Lung (tissue), 12 donors: ENCODE results near the gene PHAX. TPM values are rescaled to one million over a fixed set of nuclear protein-coding genes. Genes with fewer than 3 reads are reported as not detected.

Source experiments
- ATAC-seq: fragments of 200-7000 bp; cut with Tn5 transposase; one replicate; pipeline ENCODE4 v1.9.1; 2020; ENCODE audit warnings: moderate number of reproducible peaks; ENCODE audit not compliant: insufficient read depth, low FRiP score
- DNase-seq, 3 donors: peaks; one replicate each; pipeline ENCODE4 v3.0.0-alpha.2; 2013 to 2017
- H3K27ac ChIP-seq, 2 donors: one replicate each; pipeline ENCODE4 v1.5.1; 2013; ENCODE audit warnings: mild to moderate bottlenecking in 2 of 2, moderate library complexity in 2 of 2, control low read depth in 1 of 2, inconsistent platforms in 1 of 2, low read depth in 1 of 2, low read length in 1 of 2
- H3K27me3 ChIP-seq, 3 donors: one replicate each; pipeline ENCODE4 v1.5.1; 2013; ENCODE audit warnings: low read length in 2 of 3; ENCODE audit not compliant: control insufficient read depth in 3 of 3, insufficient read depth in 3 of 3
- H3K36me3 ChIP-seq, 4 donors: one replicate each; pipeline ENCODE4 v1.5.1; 2013; ENCODE audit warnings: low read length in 4 of 4, mild to moderate bottlenecking in 1 of 4, moderate library complexity in 1 of 4; ENCODE audit not compliant: control insufficient read depth in 4 of 4, insufficient read depth in 4 of 4
- H3K4me1 ChIP-seq, 5 donors: one replicate each; pipeline ENCODE4 v1.5.1; 2013; ENCODE audit warnings: low read length in 5 of 5, mild to moderate bottlenecking in 2 of 5, moderate library complexity in 1 of 5; ENCODE audit not compliant: control insufficient read depth in 5 of 5, insufficient read depth in 5 of 5
- H3K4me3 ChIP-seq: one replicate; pipeline ENCODE4 v1.5.1; 2013; ENCODE audit warnings: mild to moderate bottlenecking, control low read depth, moderate library complexity
- H3K9ac ChIP-seq, 2 donors: one replicate each; pipeline ENCODE4 v1.5.1; 2013; ENCODE audit warnings: low read length in 2 of 2, control low read depth in 1 of 2; ENCODE audit not compliant: insufficient read depth in 1 of 2
- H3K9me3 ChIP-seq, 4 donors: one replicate each; pipeline ENCODE4 v1.5.1; 2013; ENCODE audit warnings: low read length in 3 of 4, mild to moderate bottlenecking in 1 of 4, moderate library complexity in 1 of 4; ENCODE audit not compliant: control insufficient read depth in 4 of 4, insufficient read depth in 3 of 4
- WGBS, 2 donors: extraction: QIAGEN DNeasy Blood & Tissue Kit; methylation state at CpG; one replicate each; pipeline ENCODE4 v1.1.7; 2013; 5-methylcytosine and 5-hydroxymethylcytosine counted together
- polyA plus RNA-seq, 2 donors: library from polyadenylated mRNA; stranded (reverse); fragments of 200-250 nt; gene quantifications; one replicate each; pipeline ENCODE4 v1.2.1, GENCODE V29; 2013
- total RNA-seq, 2 donors: library from RNA; depleted of rRNA in 1 of 2; stranded (reverse); fragments of >200 nt in 1 of 2; gene quantifications; one replicate each; pipeline ENCODE4 v1.2.1, GENCODE V29; 2014 to 2021
- TF ChIP-seq, protein P1 (sequence below): IDR thresholded peaks from 2 replicates; pipeline ENCODE4 v1.5.1; 2012; ENCODE audit warnings: mild to moderate bottlenecking; ENCODE audit errors: control extremely low read depth, extremely low read depth
- donor health status: control.
- donor health status: control.
- donor health status: Bipolar disorder and iron deficiency.
- donor health status: healthy.
- donor health status: DM: yes; HTN: yes; CAD: no.

PHAX gene
- total and polyA plus RNA-seq, 4 donors = 12.8 to 57.3 (median 18.0) TPM

DNA sequence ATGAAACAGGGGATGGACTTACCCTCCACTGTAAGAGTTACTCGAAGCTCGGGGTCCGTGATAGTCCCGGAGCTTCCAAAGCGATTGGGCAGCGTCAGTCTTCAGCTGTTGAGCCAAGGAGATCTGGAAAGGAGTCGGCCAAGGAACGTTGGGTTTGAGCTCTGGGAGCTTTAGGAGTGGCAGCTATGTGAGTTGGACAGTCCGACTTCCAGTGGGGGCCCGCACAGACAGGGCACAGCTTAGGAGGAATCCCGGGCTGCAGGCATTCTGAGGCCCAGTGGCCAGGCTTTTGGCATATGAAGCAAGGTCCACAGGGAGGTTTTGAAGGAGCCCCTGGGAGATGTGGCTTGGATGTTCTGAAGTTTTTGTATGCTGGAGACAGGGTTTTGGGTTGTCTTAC is 72.7 kb downstream of the PHAX start:
- TF ChIP-seq, protein P1, sequence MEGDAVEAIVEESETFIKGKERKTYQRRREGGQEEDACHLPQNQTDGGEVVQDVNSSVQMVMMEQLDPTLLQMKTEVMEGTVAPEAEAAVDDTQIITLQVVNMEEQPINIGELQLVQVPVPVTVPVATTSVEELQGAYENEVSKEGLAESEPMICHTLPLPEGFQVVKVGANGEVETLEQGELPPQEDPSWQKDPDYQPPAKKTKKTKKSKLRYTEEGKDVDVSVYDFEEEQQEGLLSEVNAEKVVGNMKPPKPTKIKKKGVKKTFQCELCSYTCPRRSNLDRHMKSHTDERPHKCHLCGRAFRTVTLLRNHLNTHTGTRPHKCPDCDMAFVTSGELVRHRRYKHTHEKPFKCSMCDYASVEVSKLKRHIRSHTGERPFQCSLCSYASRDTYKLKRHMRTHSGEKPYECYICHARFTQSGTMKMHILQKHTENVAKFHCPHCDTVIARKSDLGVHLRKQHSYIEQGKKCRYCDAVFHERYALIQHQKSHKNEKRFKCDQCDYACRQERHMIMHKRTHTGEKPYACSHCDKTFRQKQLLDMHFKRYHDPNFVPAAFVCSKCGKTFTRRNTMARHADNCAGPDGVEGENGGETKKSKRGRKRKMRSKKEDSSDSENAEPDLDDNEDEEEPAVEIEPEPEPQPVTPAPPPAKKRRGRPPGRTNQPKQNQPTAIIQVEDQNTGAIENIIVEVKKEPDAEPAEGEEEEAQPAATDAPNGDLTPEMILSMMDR = no peak
- Histone ChIP-seq H3K36me3 (no peaks in the 10 kb centered on the region), H3K4me1 (peaks cover 0 to 3% (median 0%) of the 10 kb centered on the region in 5 donors), H3K27ac (no peak overlapping the region), H3K9me3 (peaks cover 0 to 2% (median under 1%) of the 10 kb centered on the region in 4 donors), H3K27me3 (no peaks in the 10 kb centered on the region), H3K9ac (no peak overlapping the region), H3K4me3 (no peak overlapping the region)
- ATAC-seq (no peak), DNase-seq (no peak)
- 82 to 89% methylated on average over 11 of the region's 11 CpGs for WGBS, 2 donors

DNA sequence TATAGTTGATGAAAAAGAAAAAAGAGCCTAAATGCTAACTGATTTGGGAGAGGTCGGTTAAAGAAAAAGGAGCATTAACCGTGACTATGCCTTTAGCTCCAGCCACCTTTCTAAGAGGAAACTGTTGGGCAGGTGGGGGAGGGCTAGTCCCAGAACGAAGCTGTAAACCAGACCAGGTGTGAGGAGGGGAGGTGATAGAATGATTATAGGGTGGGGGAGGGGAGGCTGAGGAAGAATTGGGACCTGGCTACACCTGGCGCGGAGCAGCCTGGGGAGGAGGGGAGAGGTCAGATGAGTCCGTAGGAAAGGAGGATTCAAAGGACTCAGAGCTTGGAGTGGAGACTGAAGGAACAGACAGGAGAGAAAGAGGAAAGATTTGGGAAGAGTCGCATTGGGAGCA is 73.4 kb downstream of the PHAX start:
- TF ChIP-seq, protein P1 = no peak
- H3K27ac ChIP-seq = no peak overlapping the region
- H3K9me3 ChIP-seq = peaks cover 0 to 2% (median under 1%) of the 10 kb centered on the region in 4 donors
- H3K9ac ChIP-seq = no peak overlapping the region
- 76 to 84% methylated on average over 7 of the region's 7 CpGs for WGBS, 2 donors
- no peaks in the 10 kb centered on the region for H3K36me3 ChIP-seq
- H3K27me3 ChIP-seq = no peaks in the 10 kb centered on the region
- no peak overlapping the region for H3K4me3 ChIP-seq
- no peak for DNase-seq
- H3K4me1 ChIP-seq = peaks cover 0 to 3% (median 0%) of the 10 kb centered on the region in 5 donors
- no peak for ATAC-seq

DNA sequence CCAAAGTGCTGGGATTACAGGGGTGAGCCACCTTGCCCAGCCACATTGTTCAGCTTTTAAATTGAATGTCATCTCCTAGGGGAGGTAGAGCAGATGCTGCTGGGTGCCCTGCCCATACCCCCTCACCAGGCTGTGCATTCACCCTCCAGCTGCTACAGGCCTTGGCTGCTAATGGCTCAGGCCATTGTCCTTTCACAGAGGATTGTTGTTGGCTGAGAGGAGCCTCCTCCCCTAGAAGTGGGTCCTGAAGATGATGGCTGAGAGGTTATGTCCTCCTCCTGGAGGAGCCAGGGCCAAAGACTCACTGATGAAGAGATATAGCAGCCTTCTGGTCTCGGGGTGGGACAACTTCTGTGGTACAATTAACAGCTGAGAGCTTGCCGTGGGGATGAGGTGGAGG is 74.6 kb downstream of the PHAX start:
- ATAC-seq = no peak
- 71 to 79% methylated on average over 2 of the region's 2 CpGs for WGBS, 2 donors
- Histone ChIP-seq H3K9me3 (no peaks in the 10 kb centered on the region), H3K27me3 (no peaks in the 10 kb centered on the region), H3K4me3 (no peak overlapping the region), H3K36me3 (no peaks in the 10 kb centered on the region), H3K9ac (no peak overlapping the region), H3K27ac (no peak overlapping the region), H3K4me1 (peaks cover 0 to 3% (median 0%) of the 10 kb centered on the region in 5 donors)
- TF ChIP-seq, protein P1 = no peak
- no peak for DNase-seq

DNA sequence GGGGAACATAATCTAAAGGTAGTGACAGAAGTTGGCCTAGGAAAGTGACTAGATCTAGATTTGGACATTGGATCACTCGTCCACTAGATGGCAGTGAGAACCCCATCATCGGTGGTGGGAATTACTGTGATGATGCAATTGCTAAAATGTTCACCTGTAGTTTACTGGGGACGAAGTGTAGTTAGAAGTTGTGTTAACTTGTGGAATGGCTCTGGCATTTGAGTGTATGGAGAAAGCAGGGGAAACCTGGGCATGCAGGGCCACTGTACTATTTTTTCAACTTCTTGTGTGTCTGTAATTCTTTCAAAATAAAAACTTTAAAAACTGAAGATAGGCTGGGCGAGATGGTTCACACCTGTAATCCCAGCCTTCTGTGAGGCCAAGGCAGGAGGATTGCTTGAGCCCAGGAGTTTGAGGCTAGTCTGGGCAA is 75.5 kb downstream of the PHAX start:
- peak; percentile 60 to 79 (median 71) for DNase-seq
- Histone ChIP-seq H3K9me3 (no peaks in the 10 kb centered on the region), H3K36me3 (no peaks in the 10 kb centered on the region), H3K27me3 (no peaks in the 10 kb centered on the region), H3K4me3 (no peak overlapping the region), H3K27ac (no peak overlapping the region), H3K9ac (no peak overlapping the region), H3K4me1 (peaks cover 0 to 3% (median 0%) of the 10 kb centered on the region in 5 donors)
- ATAC-seq = peak; percentile 71
- 22 to 24% methylated on average over 4 of the region's 4 CpGs for WGBS, 2 donors
- TF ChIP-seq, protein P1 = peak; percentile 65
